H1 (cell line): ENCODE measurements around the gene ZNF135. TPM values are rescaled to one million over a fixed set of nuclear protein-coding genes. Genes with fewer than 3 reads are reported as not detected.

Source experiments
- CTCF ChIA-PET: fragments of 300-600 bp; sonication (Branson Sonifier 250); formaldehyde crosslinking; loops from one replicate; lab custom pipeline; 2021; ENCODE audit not compliant: partially characterized antibody; lab: Charles Lee
- POLR2A ChIA-PET: fragments of 300-600 bp; sonication (Branson Sonifier 250); formaldehyde crosslinking; loops from one replicate; lab custom pipeline; 2021; ENCODE audit warnings: inconsistent platforms; ENCODE audit not compliant: partially characterized antibody; lab: Charles Lee
- DNase-seq, 2 experiments: peaks; one replicate each; pipeline versions ENCODE4 v3.0.0 to v3.0.0-alpha.2; 2010 to 2022; ENCODE audit warnings: low spot score in 2 of 2, low read depth in 1 of 2, mixed read lengths in 1 of 2
- FAIRE-seq: peaks from 2 replicates; lab custom pipeline; 2011; peaks lifted over from hg19 to GRCh38; lab: Jason Lieb, UNC
- H2AFZ ChIP-seq: 2 replicates; pipeline ENCODE4 v1.8.1; 2012; ENCODE audit warnings: low read length, inconsistent platforms
- H2AK5ac ChIP-seq: 2 replicates; pipeline ENCODE4 v1.6.1; 2013; ENCODE audit warnings: low read depth, low read length
- H2BK120ac ChIP-seq: replicated peaks from 2 replicates; pipeline ENCODE3; 2013; ENCODE audit warnings: low read depth, low read length, inconsistent platforms
- H2BK12ac ChIP-seq: 2 replicates; pipeline ENCODE4 v1.6.1; 2013; ENCODE audit warnings: low read depth, low read length
- H2BK15ac ChIP-seq: 2 replicates; pipeline ENCODE4 v1.6.1; 2013; ENCODE audit warnings: low read length
- H2BK20ac ChIP-seq: 2 replicates; pipeline ENCODE4 v1.6.1; 2013; ENCODE audit warnings: low read length
- H2BK5ac ChIP-seq: 2 replicates; pipeline ENCODE4 v1.6.1; 2013; ENCODE audit warnings: low read depth, low read length
- H3K14ac ChIP-seq: 2 replicates; pipeline ENCODE4 v1.6.1; 2013; ENCODE audit warnings: inconsistent platforms; ENCODE audit not compliant: insufficient read length
- H3K18ac ChIP-seq: 2 replicates; pipeline ENCODE4 v1.6.1; 2013; ENCODE audit warnings: low read length; ENCODE audit errors: extremely low read depth
- H3K23ac ChIP-seq: 2 replicates; pipeline ENCODE4 v1.6.1; 2013; ENCODE audit warnings: inconsistent platforms; ENCODE audit not compliant: insufficient read length
- H3K23me2 ChIP-seq: 2 replicates; pipeline ENCODE4 v1.6.1; 2013; ENCODE audit warnings: low read depth, low read length
- H3K27ac ChIP-seq: 2 replicates; pipeline ENCODE4 v1.6.1; 2011; ENCODE audit warnings: low read depth, low read length, inconsistent platforms
- H3K27me3 ChIP-seq, 4 experiments: replicated peaks in 1 of 4; 1 replicate in 1 of 4; 2 replicates in 3 of 4; pipeline versions ENCODE4 v1.6.1 to v1.8.1; 2011 to 2013; ENCODE audit warnings: low read length in 3 of 4, mild to moderate bottlenecking in 3 of 4, inconsistent platforms in 2 of 4, mixed read lengths in 2 of 4, moderate library complexity in 1 of 4; ENCODE audit not compliant: control insufficient read depth in 3 of 4, insufficient read depth in 3 of 4; ENCODE audit errors: extremely low read depth in 1 of 4
- H3K36me3 ChIP-seq, 4 experiments: 2 replicates each; pipeline versions ENCODE4 v1.6.1 to v1.8.1; 2011 to 2013; ENCODE audit warnings: mild to moderate bottlenecking in 4 of 4, low read length in 3 of 4, moderate library complexity in 2 of 4, control low read depth in 1 of 4, inconsistent platforms in 1 of 4; ENCODE audit not compliant: insufficient read depth in 4 of 4, control insufficient read depth in 2 of 4
- H3K4ac ChIP-seq: replicated peaks from 2 replicates; pipeline ENCODE3; 2013; ENCODE audit warnings: low read length, low read depth, mixed read lengths, inconsistent platforms; ENCODE audit not compliant: insufficient read length
- H3K4me1 ChIP-seq, 4 experiments: replicated peaks in 1 of 4; 1 replicate in 1 of 4; 2 replicates in 3 of 4; pipeline versions ENCODE4 v1.6.1 to v1.8.1; 2011 to 2013; ENCODE audit warnings: low read length in 3 of 4, inconsistent platforms in 2 of 4, mixed read lengths in 1 of 4; ENCODE audit not compliant: insufficient read depth in 4 of 4, control insufficient read depth in 3 of 4
- H3K4me2 ChIP-seq, 2 experiments: 2 replicates each; pipeline versions ENCODE4 v1.6.1 to v1.8.1; 2011 to 2013; ENCODE audit warnings: low read depth in 2 of 2, low read length in 2 of 2, control low read depth in 1 of 2, inconsistent platforms in 1 of 2, mild to moderate bottlenecking in 1 of 2; ENCODE audit not compliant: insufficient read depth in 1 of 2
- H3K4me3 ChIP-seq, 4 experiments: fragments of 200-600, 300-600 bp in 1 of 4; sonication (generic), shearing (Covaris generic), sonication (Bioruptor Twin) in 1 of 4; 2 replicates each; pipeline versions ENCODE4 v1.5.1 to v1.8.1; 2011 to 2016; ENCODE audit warnings: low read length in 4 of 4, low read depth in 3 of 4, control low read depth in 2 of 4, inconsistent platforms in 2 of 4, mild to moderate bottlenecking in 2 of 4, mixed read lengths in 1 of 4, moderate library complexity in 1 of 4; ENCODE audit not compliant: insufficient read depth in 2 of 4; ENCODE audit errors: extremely low read depth in 1 of 4
- H3K56ac ChIP-seq: replicated peaks from 2 replicates; pipeline ENCODE3; 2013; ENCODE audit warnings: low read depth, mild to moderate bottlenecking, mixed read lengths, low read length, inconsistent platforms; ENCODE audit not compliant: insufficient read length
- H3K79me1 ChIP-seq: 2 replicates; pipeline ENCODE4 v1.6.1; 2013; ENCODE audit warnings: low read depth, low read length, control low read depth
- H3K79me2 ChIP-seq, 2 experiments: 2 replicates each; pipeline versions ENCODE4 v1.6.1 to v1.8.1; 2012 to 2013; ENCODE audit warnings: low read length in 2 of 2, mild to moderate bottlenecking in 2 of 2, inconsistent platforms in 1 of 2; ENCODE audit not compliant: insufficient read depth in 2 of 2, control insufficient read depth in 1 of 2
- H3K9ac ChIP-seq, 4 experiments: replicated peaks in 1 of 4; 1 replicate in 1 of 4; 2 replicates in 3 of 4; pipeline versions ENCODE4 v1.6.1 to v1.8.1; 2011 to 2013; ENCODE audit warnings: low read depth in 3 of 4, low read length in 3 of 4, control low read depth in 2 of 4, mild to moderate bottlenecking in 2 of 4, moderate library complexity in 2 of 4, inconsistent platforms in 1 of 4; ENCODE audit errors: extremely low read depth in 1 of 4
- H3K9me3 ChIP-seq, 2 experiments: 2 replicates each; pipeline versions ENCODE4 v1.6.1 to v1.8.1; 2012 to 2013; ENCODE audit warnings: mild to moderate bottlenecking in 2 of 2, moderate library complexity in 2 of 2, control low read depth in 1 of 2, inconsistent platforms in 1 of 2, low read depth in 1 of 2, low read length in 1 of 2, mixed read lengths in 1 of 2; ENCODE audit not compliant: insufficient read depth in 2 of 2
- H4K20me1 ChIP-seq, 2 experiments: replicated peaks in 1 of 2; 2 replicates each; pipeline versions ENCODE3 to v1.8.1; 2011 to 2013; ENCODE audit warnings: inconsistent platforms in 2 of 2, low read length in 2 of 2, mild to moderate bottlenecking in 1 of 2; ENCODE audit not compliant: insufficient read depth in 2 of 2, control insufficient read depth in 1 of 2
- H4K5ac ChIP-seq: 2 replicates; pipeline ENCODE4 v1.6.1; 2013; ENCODE audit warnings: low read length, low read depth, mixed read lengths, inconsistent platforms; ENCODE audit not compliant: insufficient read length
- H4K8ac ChIP-seq: 2 replicates; pipeline ENCODE4 v1.8.0; 2013; ENCODE audit warnings: mild to moderate bottlenecking, moderate library complexity, low read length, inconsistent platforms; ENCODE audit not compliant: insufficient read depth; ENCODE audit errors: extremely low read depth
- H4K91ac ChIP-seq: replicated peaks from 2 replicates; pipeline ENCODE3; 2013; ENCODE audit warnings: low read length, mixed read lengths, inconsistent platforms; ENCODE audit not compliant: insufficient read length
- EGR1 ChIP-seq: IDR thresholded peaks from 2 replicates; pipeline ENCODE4 v1.6.1; 2011; ENCODE audit warnings: low read depth, low read length, borderline replicate concordance
- KDM5A ChIP-seq: fragments of 200-600 bp; IDR thresholded peaks from 2 replicates; pipeline ENCODE4 v1.7.1; 2012; ENCODE audit warnings: mild to moderate bottlenecking, low read length, inconsistent platforms, mixed read lengths
- RAD21 ChIP-seq, 2 experiments: IDR thresholded peaks in 1 of 2; conservative IDR thresholded peaks in 1 of 2; 2 replicates each; pipeline ENCODE4 v1.6.1; 2011; ENCODE audit warnings: low read depth in 2 of 2, low read length in 2 of 2, improper control_type of control experiment in 1 of 2, inconsistent platforms in 1 of 2, mild to moderate bottlenecking in 1 of 2, moderate library complexity in 1 of 2
- WGBS, 2 experiments: shearing (Covaris generic) in 1 of 2; methylation state at CpG; one replicate each; pipeline versions ENCODE4 v1.1.6 to v1.1.7; 2013 to 2015; ENCODE audit warnings: low lambda C conversion rate in 2 of 2, mixed read lengths in 2 of 2, inconsistent platforms in 1 of 2, low coverage in 1 of 2, missing lambda C conversion rate in 1 of 2; ENCODE audit not compliant: insufficient replicate concordance in 2 of 2, insufficient coverage in 1 of 2, insufficient read length in 1 of 2; ENCODE audit errors: extremely low coverage in 1 of 2, missing lambda C conversion rate in 1 of 2; 5-methylcytosine and 5-hydroxymethylcytosine counted together
- polyA plus RNA-seq, 7 experiments: library from polyadenylated mRNA; depleted of rRNA in 3 of 7; stranded (reverse) in 5 of 7; unstranded in 2 of 7; fragments of >200 nt in 5 of 7; fragments of 200-250 nt in 2 of 7; gene quantifications; 1 replicate in 5 of 7; 2 replicates in 1 of 7; 4 replicates in 1 of 7; pipeline versions ENCODE4 v1.2.1 to v1.2.3, GENCODE V29; 2011 to 2013; ENCODE audit warnings: missing spikeins in 2 of 7, mixed read lengths in 2 of 7
- total RNA-seq: library from RNA; stranded (reverse); fragmentation: NEBNext Ultra II Directional; extraction: Animal tissue kit (Norgen Biotek cat#: 25700); gene quantifications from 2 replicates; pipeline ENCODE4 v1.2.1, GENCODE V29; 2021
- TF ChIP-seq, protein P1 (sequence below), 3 experiments: IDR thresholded peaks; 1 replicate in 2 of 3; 2 replicates in 1 of 3; pipeline versions ENCODE4 v1.5.1 to v1.6.1; 2011; ENCODE audit warnings: low read length in 3 of 3, mild to moderate bottlenecking in 3 of 3, inconsistent platforms in 2 of 3, low read depth in 1 of 3, moderate library complexity in 1 of 3; ENCODE audit not compliant: insufficient read depth in 1 of 3; ENCODE audit errors: control extremely low read depth in 1 of 3

The ZNF135 gene
- total and polyA plus RNA-seq, 2 of the 8 experiments (the other 6 are each of a cell fraction or from before 2014, with no cell fraction given), result 5.2 to 7.9 TPM

DNA sequence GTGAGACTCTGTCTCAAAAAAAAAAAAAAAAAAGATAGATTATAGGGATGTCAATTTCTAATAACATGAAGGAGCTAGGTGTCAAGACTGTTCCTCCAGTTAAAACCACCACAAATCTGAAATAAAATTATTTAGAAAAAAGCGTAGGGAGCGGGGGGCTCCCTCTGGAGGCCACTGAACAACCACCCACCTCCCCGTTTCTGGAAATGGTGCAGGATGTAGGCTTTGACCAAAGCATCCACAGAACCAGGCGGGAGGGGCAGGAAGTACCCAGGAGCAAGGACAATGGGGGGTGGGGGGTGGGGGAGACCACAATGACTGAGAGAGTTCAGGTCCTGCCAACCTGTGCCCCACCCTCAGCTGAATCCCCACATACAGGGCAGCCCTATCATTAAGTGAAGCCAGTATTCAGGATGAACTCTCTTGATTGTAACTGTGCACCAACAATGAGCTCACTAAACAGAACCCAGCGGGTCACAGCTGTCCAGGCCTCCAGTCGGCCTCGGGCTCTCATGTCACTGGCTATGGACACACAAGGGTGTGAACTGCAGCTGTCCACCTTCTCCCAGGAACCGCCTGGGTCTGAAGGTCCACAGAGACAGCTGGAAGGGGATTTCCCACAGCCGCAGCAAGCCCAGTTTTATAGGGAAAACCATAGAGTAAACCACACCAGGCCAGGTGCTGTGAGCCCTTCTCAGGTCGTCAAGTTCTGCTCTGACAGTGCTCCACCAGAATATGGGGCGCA is 32.3 kb downstream of the ZNF135 start:
- H2AK5ac ChIP-seq, result no peak overlapping the region
- H3K79me1 ChIP-seq, result peaks cover 4% of the 10 kb centered on the region; the same call in 1 of the 2 replicates
- H3K27me3 ChIP-seq, result no peaks in the 10 kb centered on the region
- peaks cover 0 to 5% of the 10 kb centered on the region in 2 experiments; a peak in 1 of 4 replicates for H3K79me2 ChIP-seq
- no peaks in the 10 kb centered on the region for H3K23me2 ChIP-seq
- 0 out of 7 replicates have a peak, but pooled peaks cover 0 to 2% (median 0%) of the 10 kb centered on the region in 4 experiments for H3K4me1 ChIP-seq
- no peak overlapping the region for H3K4me3 ChIP-seq
- H2BK5ac ChIP-seq, result no peak overlapping the region
- no peak overlapping the region for H3K14ac ChIP-seq
- no peak overlapping the region for H4K91ac ChIP-seq
- 84% methylated on average over 11 of the region's 11 CpGs; no CpG with 5 or more reads in 1 of the 2 experiments for WGBS, 2 experiments
- H2BK20ac ChIP-seq, result no peak overlapping the region
- H3K56ac ChIP-seq, result no peak overlapping the region
- H2BK12ac ChIP-seq, result no peak overlapping the region
- no peak overlapping the region for H3K27ac ChIP-seq
- no peaks in the 10 kb centered on the region for H3K9me3 ChIP-seq
- CTCF ChIA-PET, result interaction anchor here (0.6 to 5.8 kb wide), 11 partner anchors 9 to 365 kb away, joined by 3 to 43 read pairs (median 3); partner anchors contain the start of gene ZNF135
- no peak overlapping the region; a peak in 1 of 4 replicates for H3K4me2 ChIP-seq
- no peak overlapping the region for H3K9ac ChIP-seq
- no peak overlapping the region for H2BK120ac ChIP-seq
- peaks cover 0 to 12% (median 5%) of the 10 kb centered on the region in 4 experiments; a peak in 4 of 8 replicates for H3K36me3 ChIP-seq
- TF ChIP-seq KDM5A (no peak), EGR1 (no peak), RAD21 (IDR thresholded peaks at IDR 0.05 in 1 of 2, conservative IDR thresholded peaks at IDR 0.05 in 1 of 2; ENCODE audit: low read depth in 2 of 2, low read length in 2 of 2) (peak; percentile 27 to 31; a peak in 2 of 4 replicates)
- TF ChIP-seq, protein P1, sequence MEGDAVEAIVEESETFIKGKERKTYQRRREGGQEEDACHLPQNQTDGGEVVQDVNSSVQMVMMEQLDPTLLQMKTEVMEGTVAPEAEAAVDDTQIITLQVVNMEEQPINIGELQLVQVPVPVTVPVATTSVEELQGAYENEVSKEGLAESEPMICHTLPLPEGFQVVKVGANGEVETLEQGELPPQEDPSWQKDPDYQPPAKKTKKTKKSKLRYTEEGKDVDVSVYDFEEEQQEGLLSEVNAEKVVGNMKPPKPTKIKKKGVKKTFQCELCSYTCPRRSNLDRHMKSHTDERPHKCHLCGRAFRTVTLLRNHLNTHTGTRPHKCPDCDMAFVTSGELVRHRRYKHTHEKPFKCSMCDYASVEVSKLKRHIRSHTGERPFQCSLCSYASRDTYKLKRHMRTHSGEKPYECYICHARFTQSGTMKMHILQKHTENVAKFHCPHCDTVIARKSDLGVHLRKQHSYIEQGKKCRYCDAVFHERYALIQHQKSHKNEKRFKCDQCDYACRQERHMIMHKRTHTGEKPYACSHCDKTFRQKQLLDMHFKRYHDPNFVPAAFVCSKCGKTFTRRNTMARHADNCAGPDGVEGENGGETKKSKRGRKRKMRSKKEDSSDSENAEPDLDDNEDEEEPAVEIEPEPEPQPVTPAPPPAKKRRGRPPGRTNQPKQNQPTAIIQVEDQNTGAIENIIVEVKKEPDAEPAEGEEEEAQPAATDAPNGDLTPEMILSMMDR (IDR thresholded peaks at IDR 0.05; ENCODE audit: control extremely low read depth in 1 of 3, insufficient read depth in 1 of 3, low read depth in 1 of 3, low read length in 3 of 3), result peak in 1 of 3 experiments; percentile 23; a peak in 1 of 4 replicates
- TF ChIP-seq, all 59 proteins: peak for 2
- POLR2A ChIA-PET, result interaction anchor here (0.6 to 2.1 kb wide), 9 partner anchors 8 to 92 kb away, joined by 3 to 13 read pairs (median 5); partner anchors contain the start of genes ZNF135 and ZNF274
- no peak overlapping the region for H2AFZ ChIP-seq
- no peak overlapping the region for H4K5ac ChIP-seq
- no peak overlapping the region for H3K4ac ChIP-seq
- peak overlapping the region; percentile 22; the same call in 1 of the 2 replicates for H4K8ac ChIP-seq
- peaks cover 0 to 3% of the 10 kb centered on the region in 2 experiments for H4K20me1 ChIP-seq
- no peak overlapping the region for H3K23ac ChIP-seq
- FAIRE-seq (no peak), DNase-seq (no peak)
- no peak overlapping the region for H3K18ac ChIP-seq
- H2BK15ac ChIP-seq, result no peak overlapping the region
